Astrocyte (in vitro differentiated cells and primary cell): ENCODE measurements around the gene LGALS8. TPM values are rescaled to one million over a fixed set of nuclear protein-coding genes. Genes with fewer than 3 reads are reported as not detected.

Experiments used
- DNase-seq: peaks from one replicate; pipeline ENCODE4 v3.0.0-alpha.2; 2010; ENCODE audit warnings: low read depth
- FAIRE-seq: peaks from 2 replicates; lab custom pipeline; 2011; peaks lifted over from hg19 to GRCh38; lab: Jason Lieb, UNC
- H2AFZ ChIP-seq: 2 replicates; pipeline ENCODE4 v1.6.0; 2012; ENCODE audit warnings: low read depth, low read length, inconsistent platforms
- H3K27ac ChIP-seq: 2 replicates; pipeline ENCODE4 v1.5.1; 2011; ENCODE audit warnings: low read depth, low read length, inconsistent platforms
- H3K27me3 ChIP-seq: 2 replicates; pipeline ENCODE4 v1.6.0; 2011; ENCODE audit warnings: low read length, inconsistent platforms; ENCODE audit not compliant: insufficient read depth
- H3K36me3 ChIP-seq: 2 replicates; pipeline ENCODE4 v1.5.1; 2011; ENCODE audit warnings: low read length, inconsistent platforms; ENCODE audit not compliant: insufficient read depth
- H3K4me1 ChIP-seq: 2 replicates; pipeline ENCODE4 v1.5.1; 2011; ENCODE audit warnings: low read length, inconsistent platforms; ENCODE audit not compliant: insufficient read depth
- H3K4me2 ChIP-seq: 2 replicates; pipeline ENCODE4 v1.6.0; 2012; ENCODE audit warnings: low read length, inconsistent platforms
- H3K4me3 ChIP-seq: 2 replicates; pipeline ENCODE4 v1.5.1; 2011; ENCODE audit warnings: low read depth, mild to moderate bottlenecking, low read length, inconsistent platforms; ENCODE audit not compliant: insufficient read depth
- H3K79me2 ChIP-seq: 2 replicates; pipeline ENCODE4 v1.6.0; 2012; ENCODE audit warnings: mild to moderate bottlenecking, low read length, inconsistent platforms; ENCODE audit not compliant: insufficient read depth
- H3K9ac ChIP-seq: 2 replicates; pipeline ENCODE4 v1.6.0; 2012; ENCODE audit warnings: mild to moderate bottlenecking, low read length, inconsistent platforms
- H3K9me3 ChIP-seq: 2 replicates; pipeline ENCODE4 v1.5.1; 2012; ENCODE audit warnings: low read depth, mild to moderate bottlenecking, low read length, inconsistent platforms; ENCODE audit not compliant: insufficient read depth
- H4K20me1 ChIP-seq: 2 replicates; pipeline ENCODE4 v1.6.0; 2012; ENCODE audit warnings: low read length, inconsistent platforms; ENCODE audit not compliant: insufficient read depth
- H3K27ac Mint-ChIP-seq: one replicate; pipeline ENCODE4 v1.8.0; 2021; ENCODE audit warnings: mild to moderate bottlenecking, mixed read lengths; ENCODE audit not compliant: unreplicated experiment
- H3K27me3 Mint-ChIP-seq: one replicate; pipeline ENCODE4 v1.8.0; 2021; ENCODE audit warnings: low read depth, mixed read lengths; ENCODE audit not compliant: unreplicated experiment
- H3K36me3 Mint-ChIP-seq: one replicate; pipeline ENCODE4 v1.8.0; 2021; ENCODE audit warnings: low read depth, mixed read lengths; ENCODE audit not compliant: unreplicated experiment
- H3K4me1 Mint-ChIP-seq: one replicate; pipeline ENCODE4 v1.8.0; 2021; ENCODE audit warnings: low read depth, mixed read lengths; ENCODE audit not compliant: unreplicated experiment
- H3K4me3 Mint-ChIP-seq: one replicate; pipeline ENCODE4 v1.8.0; 2021; ENCODE audit warnings: mild to moderate bottlenecking, moderate library complexity, mixed read lengths; ENCODE audit not compliant: unreplicated experiment
- H3K9me3 Mint-ChIP-seq: one replicate; pipeline ENCODE4 v1.8.0; 2021; ENCODE audit warnings: mild to moderate bottlenecking, mixed read lengths; ENCODE audit not compliant: unreplicated experiment
- EZH2 ChIP-seq: IDR thresholded peaks from 2 replicates; pipeline ENCODE4 v1.6.1; 2012; ENCODE audit warnings: mild to moderate bottlenecking, low read length, inconsistent platforms; ENCODE audit not compliant: insufficient read depth
- total RNA-seq: library from RNA; stranded (reverse); gene quantifications from 2 replicates; pipeline ENCODE4 v1.2.1, GENCODE V29; 2021
- TF ChIP-seq, protein P1 (sequence below): IDR thresholded peaks from 2 replicates; pipeline ENCODE4 v1.5.1; 2011; ENCODE audit warnings: low read depth, mild to moderate bottlenecking, inconsistent platforms, low read length, moderate library complexity; ENCODE audit not compliant: insufficient read depth

LGALS8 gene
- total RNA-seq, 1 donor from 2014 or later, result 27.9 TPM

DNA sequence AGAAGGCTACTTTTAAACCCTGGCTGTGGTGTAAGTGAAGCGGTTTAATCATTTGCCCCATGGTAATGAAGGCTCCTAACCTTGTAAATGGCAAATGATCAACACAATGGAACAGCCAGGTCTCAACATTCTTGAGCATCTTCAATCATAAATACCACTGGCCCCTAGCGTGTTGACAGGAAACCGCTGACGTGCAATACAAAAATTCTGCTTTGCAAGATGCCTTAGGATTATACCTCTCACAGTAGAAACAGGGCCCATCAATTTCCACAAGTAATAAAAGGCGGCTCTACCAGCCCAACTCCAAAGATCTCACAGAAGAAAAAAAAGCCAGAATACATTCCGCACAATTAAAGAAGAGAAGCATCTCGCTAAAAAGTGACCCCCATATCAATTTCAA lies 32.8 kb downstream of the LGALS8 start:
- no peak overlapping the region for H3K9ac ChIP-seq
- no peaks in the 10 kb centered on the region for H4K20me1 ChIP-seq
- no peak overlapping the region for H2AFZ ChIP-seq
- no peaks in the 10 kb centered on the region for H3K4me1 ChIP-seq
- Mint-ChIP-seq H3K4me3 (no peak overlapping the region), H3K9me3 (no peaks in the 10 kb centered on the region), H3K4me1 (no peaks in the 10 kb centered on the region), H3K27me3 (no peaks in the 10 kb centered on the region), H3K27ac (no peak overlapping the region), H3K36me3 (peaks cover 11% of the 10 kb centered on the region)
- H3K4me2 ChIP-seq, result no peak overlapping the region
- H3K4me3 ChIP-seq, result no peak overlapping the region
- DNase-seq (no peak), FAIRE-seq (no peak)
- peaks cover 70% of the 10 kb centered on the region for H3K36me3 ChIP-seq
- no peaks in the 10 kb centered on the region for H3K79me2 ChIP-seq
- H3K27ac ChIP-seq, result no peak overlapping the region
- H3K27me3 ChIP-seq, result no peaks in the 10 kb centered on the region
- TF ChIP-seq, protein P1, sequence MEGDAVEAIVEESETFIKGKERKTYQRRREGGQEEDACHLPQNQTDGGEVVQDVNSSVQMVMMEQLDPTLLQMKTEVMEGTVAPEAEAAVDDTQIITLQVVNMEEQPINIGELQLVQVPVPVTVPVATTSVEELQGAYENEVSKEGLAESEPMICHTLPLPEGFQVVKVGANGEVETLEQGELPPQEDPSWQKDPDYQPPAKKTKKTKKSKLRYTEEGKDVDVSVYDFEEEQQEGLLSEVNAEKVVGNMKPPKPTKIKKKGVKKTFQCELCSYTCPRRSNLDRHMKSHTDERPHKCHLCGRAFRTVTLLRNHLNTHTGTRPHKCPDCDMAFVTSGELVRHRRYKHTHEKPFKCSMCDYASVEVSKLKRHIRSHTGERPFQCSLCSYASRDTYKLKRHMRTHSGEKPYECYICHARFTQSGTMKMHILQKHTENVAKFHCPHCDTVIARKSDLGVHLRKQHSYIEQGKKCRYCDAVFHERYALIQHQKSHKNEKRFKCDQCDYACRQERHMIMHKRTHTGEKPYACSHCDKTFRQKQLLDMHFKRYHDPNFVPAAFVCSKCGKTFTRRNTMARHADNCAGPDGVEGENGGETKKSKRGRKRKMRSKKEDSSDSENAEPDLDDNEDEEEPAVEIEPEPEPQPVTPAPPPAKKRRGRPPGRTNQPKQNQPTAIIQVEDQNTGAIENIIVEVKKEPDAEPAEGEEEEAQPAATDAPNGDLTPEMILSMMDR, result no peak
- no peak for TF ChIP-seq EZH2
- no peaks in the 10 kb centered on the region for H3K9me3 ChIP-seq

DNA sequence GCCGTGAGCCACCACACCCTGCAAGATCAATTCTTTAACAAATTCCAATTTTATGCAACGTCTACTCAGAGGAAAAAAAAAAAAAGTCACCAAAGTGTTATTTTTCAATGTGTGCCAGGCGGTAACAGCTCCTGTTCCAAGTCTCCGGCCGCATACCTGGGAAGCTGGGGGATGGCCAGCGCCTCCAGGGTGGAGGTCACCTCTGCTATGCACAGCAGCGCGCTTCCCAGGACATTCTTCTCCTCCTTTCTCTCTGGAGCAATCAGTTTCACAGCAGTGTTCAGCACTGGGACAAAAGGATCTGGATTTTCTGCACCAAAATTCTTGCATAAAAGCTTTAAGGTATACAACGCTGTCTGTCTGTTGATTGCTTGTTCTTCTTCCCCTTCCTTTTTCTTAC lies 34.3 kb downstream of the LGALS8 start:
- no peak overlapping the region for H3K4me2 ChIP-seq
- H3K27me3 ChIP-seq, result no peaks in the 10 kb centered on the region
- DNase-seq (no peak), FAIRE-seq (no peak)
- peaks cover 7% of the 10 kb centered on the region for H3K36me3 Mint-ChIP-seq
- TF ChIP-seq EZH2, result no peak
- TF ChIP-seq, protein P1, result no peak
- H3K4me1 Mint-ChIP-seq, result no peaks in the 10 kb centered on the region
- H3K9ac ChIP-seq, result no peak overlapping the region
- no peak overlapping the region for H3K27ac Mint-ChIP-seq
- no peaks in the 10 kb centered on the region for H3K4me1 ChIP-seq
- H3K36me3 ChIP-seq, result peaks cover 78% of the 10 kb centered on the region
- no peaks in the 10 kb centered on the region for H4K20me1 ChIP-seq
- no peaks in the 10 kb centered on the region for H3K9me3 ChIP-seq
- H3K4me3 Mint-ChIP-seq, result no peak overlapping the region
- H3K27ac ChIP-seq, result no peak overlapping the region
- H2AFZ ChIP-seq, result no peak overlapping the region
- no peaks in the 10 kb centered on the region for H3K79me2 ChIP-seq
- no peaks in the 10 kb centered on the region for H3K27me3 Mint-ChIP-seq
- no peaks in the 10 kb centered on the region for H3K9me3 Mint-ChIP-seq
- no peak overlapping the region for H3K4me3 ChIP-seq

DNA sequence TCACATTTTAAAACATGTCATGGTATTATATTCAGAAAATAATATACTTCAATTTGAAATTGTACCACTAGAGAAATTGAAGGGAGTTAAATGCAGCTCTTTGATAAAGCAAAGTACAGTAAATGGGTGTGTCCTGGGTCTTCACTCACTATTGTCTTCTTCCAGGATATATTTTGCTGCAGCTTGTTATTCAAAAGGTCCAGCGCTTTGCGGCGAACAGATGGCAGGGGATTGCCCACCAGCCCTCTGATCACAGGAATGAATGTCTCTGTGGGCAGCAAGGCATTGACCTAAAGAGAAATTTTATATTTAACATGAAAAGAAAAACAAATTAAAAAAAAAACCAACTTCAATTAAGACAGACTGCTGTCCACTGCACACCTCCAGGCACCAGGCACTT lies 35.1 kb downstream of the LGALS8 start:
- H2AFZ ChIP-seq, result no peak overlapping the region
- H3K79me2 ChIP-seq, result no peaks in the 10 kb centered on the region
- no peak overlapping the region for H3K4me2 ChIP-seq
- Mint-ChIP-seq H3K4me1 (no peaks in the 10 kb centered on the region), H3K9me3 (no peaks in the 10 kb centered on the region), H3K4me3 (no peak overlapping the region), H3K36me3 (peaks cover 7% of the 10 kb centered on the region), H3K27me3 (no peaks in the 10 kb centered on the region), H3K27ac (no peak overlapping the region)
- no peaks in the 10 kb centered on the region for H4K20me1 ChIP-seq
- H3K9me3 ChIP-seq, result no peaks in the 10 kb centered on the region
- DNase-seq, result no peak
- H3K36me3 ChIP-seq, result peaks cover 77% of the 10 kb centered on the region
- H3K4me3 ChIP-seq, result no peak overlapping the region
- H3K9ac ChIP-seq, result no peak overlapping the region
- FAIRE-seq, result no peak
- no peaks in the 10 kb centered on the region for H3K4me1 ChIP-seq
- no peak overlapping the region for H3K27ac ChIP-seq
- TF ChIP-seq EZH2, result no peak
- TF ChIP-seq, protein P1, result no peak
- no peaks in the 10 kb centered on the region for H3K27me3 ChIP-seq
